HepG2 (cell line): ENCODE results near the gene MZT2A. TPM values are rescaled to one million over a fixed set of nuclear protein-coding genes. Genes with fewer than 3 reads are reported as not detected.
"Not testable (repeated sequence)": the region's sequence is repeated elsewhere in the genome, so short reads cannot be mapped to it uniquely, and the experiment has no call there.

ENCODE experiments used
- ATAC-seq: fragments of 200-7000 bp; cut with Tn5 transposase; 3 replicates; pipeline ENCODE4 v1.9.1; 2020; ENCODE audit warnings: mild to moderate bottlenecking, moderate library complexity
- BruUV-seq: library from RNA; stranded (reverse); fragments of 400-500 nt; replicated peaks from 2 replicates; lab custom pipeline; 2021; lab: Mats Ljungman, UMichigan
- CTCF ChIA-PET: fragments of 300-600 bp; formaldehyde crosslinking; extraction: SDS; loops from one replicate; lab custom pipeline; 2021; ENCODE audit warnings: low total read pairs, inconsistent platforms, low intra/inter-chr PET ratio; lab: Yijun Ruan, JAX
- POLR2A ChIA-PET: fragments of 350-600 bp; sonication (Branson Sonifier 250); formaldehyde crosslinking; loops from one replicate; lab custom pipeline; 2020; ENCODE audit warnings: antibody characterized with exemption, inconsistent platforms; lab: Yijun Ruan, JAX
- DNase-seq: peaks from one replicate; pipeline ENCODE4 v3.0.0-alpha.2; 2015; ENCODE audit warnings: low spot score
- FAIRE-seq: peaks from 3 replicates; lab custom pipeline; 2011; peaks lifted over from hg19 to GRCh38; lab: Jason Lieb, UNC
- H2AFZ ChIP-seq: one replicate; pipeline ENCODE4 v1.6.1; 2011; ENCODE audit warnings: low read length, inconsistent platforms
- H3K27ac ChIP-seq: fragments of 300-600 bp; 3 replicates; pipeline ENCODE4 v1.8.0; 2011; ENCODE audit warnings: mixed run types, mild to moderate bottlenecking, mixed read lengths, low read length, inconsistent platforms; ENCODE audit not compliant: insufficient read depth; ENCODE audit errors: extremely low read length
- H3K27me3 ChIP-seq, 2 experiments: fragments of 200-600 bp in 1 of 2; 2 replicates in 1 of 2; 3 replicates in 1 of 2; pipeline versions ENCODE4 v1.6.0 to v1.8.0; 2011; ENCODE audit warnings: low read length in 2 of 2, mild to moderate bottlenecking in 2 of 2, moderate library complexity in 2 of 2, inconsistent platforms in 1 of 2; ENCODE audit not compliant: insufficient read depth in 2 of 2, control insufficient read depth in 1 of 2
- H3K36me3 ChIP-seq, 2 experiments: fragments of 200-600 bp in 1 of 2; replicated peaks in 1 of 2; 2 replicates in 1 of 2; 3 replicates in 1 of 2; pipeline versions ENCODE4 v1.5.1 to v1.8.0; 2011; ENCODE audit warnings: low read length in 2 of 2, inconsistent platforms in 1 of 2; ENCODE audit not compliant: insufficient read depth in 2 of 2, control insufficient read depth in 1 of 2
- H3K4me1 ChIP-seq: 2 replicates; pipeline ENCODE4 v1.5.1; 2012; ENCODE audit warnings: low read length, inconsistent platforms; ENCODE audit not compliant: insufficient read depth
- H3K4me2 ChIP-seq: 2 replicates; pipeline ENCODE4 v1.6.0; 2011; ENCODE audit warnings: low read depth, low read length, inconsistent platforms
- H3K4me3 ChIP-seq, 3 experiments: fragments of 200-600 bp in 1 of 3; sonication (generic), shearing (Covaris generic) in 1 of 3; replicated peaks in 1 of 3; 2 replicates each; pipeline ENCODE4 v1.5.1; 2011 to 2016; ENCODE audit warnings: low read length in 3 of 3, inconsistent platforms in 2 of 3, low read depth in 2 of 3, mild to moderate bottlenecking in 2 of 3, control low read depth in 1 of 3, mixed read lengths in 1 of 3; ENCODE audit not compliant: insufficient read depth in 1 of 3
- H3K79me2 ChIP-seq: one replicate; pipeline ENCODE4 v1.6.1; 2011; ENCODE audit warnings: low read length, inconsistent platforms; ENCODE audit not compliant: insufficient read depth
- H3K9ac ChIP-seq: 2 replicates; pipeline ENCODE4 v1.6.0; 2011; ENCODE audit warnings: mild to moderate bottlenecking, low read depth, low read length, inconsistent platforms; ENCODE audit not compliant: insufficient read depth
- H3K9me3 ChIP-seq: 2 replicates; pipeline ENCODE4 v1.5.1; 2012; ENCODE audit warnings: mild to moderate bottlenecking, low read length
- H4K20me1 ChIP-seq: 2 replicates; pipeline ENCODE4 v1.6.0; 2011; ENCODE audit warnings: inconsistent platforms, mild to moderate bottlenecking, low read length, moderate library complexity; ENCODE audit not compliant: insufficient read depth
- KAT8 ChIP-seq: IDR thresholded peaks from 2 replicates; pipeline ENCODE4 v1.6.1; 2016; ENCODE audit warnings: missing genetic modification reagents, missing compliant biosample characterization
- KDM5A ChIP-seq: fragments of 200-600 bp; sonication (generic); IDR thresholded peaks from 2 replicates; pipeline ENCODE4 v1.7.0; 2018; ENCODE audit warnings: antibody characterized with exemption, mild to moderate bottlenecking, low read length, borderline replicate concordance
- MAX ChIP-seq: IDR thresholded peaks from 2 replicates; pipeline ENCODE4 v1.6.1; 2012; ENCODE audit warnings: inconsistent platforms
- PTBP1 ChIP-seq: fragments of 200-400 bp; formaldehyde crosslinking; IDR thresholded peaks from 2 replicates; pipeline ENCODE4 v1.6.1; 2018; ENCODE audit warnings: low read length, low read depth; ENCODE audit not compliant: poor library complexity, severe bottlenecking
- SATB2 ChIP-seq: sonication (generic); formaldehyde crosslinking; IDR thresholded peaks from 2 replicates; pipeline ENCODE4 v1.5.0; 2020; ENCODE audit warnings: missing genetic modification reagents
- TBP ChIP-seq: sonication (generic); formaldehyde crosslinking; IDR thresholded peaks from 2 replicates; pipeline ENCODE4 v1.5.0; 2020; ENCODE audit warnings: missing genetic modification reagents
- TCF7L2 ChIP-seq: IDR thresholded peaks from 2 replicates; pipeline ENCODE4 v1.6.1; 2011; ENCODE audit warnings: mild to moderate bottlenecking, low read depth, low read length, moderate library complexity
- THAP9 ChIP-seq: sonication (generic); formaldehyde crosslinking; IDR thresholded peaks from 2 replicates; pipeline ENCODE4; 2020; ENCODE audit warnings: missing genetic modification reagents, mild to moderate bottlenecking, borderline replicate concordance
- ZBTB3 ChIP-seq: sonication (generic); formaldehyde crosslinking; IDR thresholded peaks from 2 replicates; pipeline ENCODE4 v1.4.0; 2020; ENCODE audit warnings: low read depth, mild to moderate bottlenecking, moderate library complexity, missing genetic modification reagents, borderline replicate concordance
- ZNF607 ChIP-seq: sonication (generic); formaldehyde crosslinking; IDR thresholded peaks from 2 replicates; pipeline ENCODE4 v1.5.1; 2020; ENCODE audit warnings: missing genetic modification reagents, mild to moderate bottlenecking, borderline replicate concordance
- ZNF629 ChIP-seq: sonication (generic); formaldehyde crosslinking; conservative IDR thresholded peaks from 2 replicates; pipeline ENCODE4 v1.5.0; 2020; ENCODE audit warnings: missing genetic modification reagents
- ZNF660 ChIP-seq: sonication (generic); formaldehyde crosslinking; IDR thresholded peaks from 2 replicates; pipeline ENCODE4 v1.5.1; 2020; ENCODE audit warnings: mild to moderate bottlenecking, low read depth, missing genetic modification reagents, borderline replicate concordance
- ZNF709 ChIP-seq: sonication (generic); formaldehyde crosslinking; IDR thresholded peaks from 2 replicates; pipeline ENCODE4 v1.5.0; 2020; ENCODE audit warnings: mild to moderate bottlenecking, missing genetic modification reagents
- WGBS: methylation state at CpG from one replicate; pipeline ENCODE4 v1.1.6; 2017; ENCODE audit warnings: low lambda C conversion rate; 5-methylcytosine and 5-hydroxymethylcytosine counted together
- in situ Hi-C: cut with HindIII; loops from 2 replicates; pipeline ENCODE4 v1.10.0; 2017; ENCODE audit warnings: low pct_unique_long_range_greater_than_20kb; ENCODE audit not compliant: extremely low pct_ligation_motif_present
- intact Hi-C: fragments of 100-400 bp; cut with micrococcal nuclease; formaldehyde crosslinking; loops from one replicate; pipeline ENCODE4 v1.10.0; 2022; ENCODE audit not compliant: unreplicated experiment
- polyA plus RNA-seq, 8 experiments: library from polyadenylated mRNA; depleted of rRNA in 3 of 8; stranded (reverse) in 7 of 8; unstranded in 1 of 8; fragments of >200 nt; fragmentation: Illumina TruSeq in 4 of 8; extraction: Trizol in 4 of 8; gene quantifications; 2 replicates each; pipeline versions ENCODE4 v1.2.1 to v1.2.3, GENCODE V29; 2011 to 2016; ENCODE audit warnings: low read depth in 4 of 8, missing spikeins in 1 of 8, mixed read lengths in 1 of 8; ENCODE audit not compliant: insufficient read depth in 1 of 8
- total RNA-seq, 5 experiments: library from RNA; depleted of rRNA; stranded (reverse); fragments of >200 nt; fragmentation: Illumina TruSeq; extraction: Trizol; gene quantifications; 2 replicates each; pipeline ENCODE4 v1.2.3, GENCODE V29; 2016; ENCODE audit warnings: low read depth in 1 of 5

MZT2A gene
- total and polyA plus RNA-seq, 2 of the 13 experiments (the other 11 are each of a cell fraction or from before 2014, with no cell fraction given): 221 to 349 TPM

- CTCF ChIA-PET, POLR2A ChIA-PET, H2AFZ ChIP-seq, H3K27ac ChIP-seq, H3K9me3 ChIP-seq, FAIRE-seq, DNase-seq, H3K27me3 ChIP-seq, ATAC-seq, H4K20me1 ChIP-seq, H3K9ac ChIP-seq, H3K4me3 ChIP-seq: not testable (repeated sequence)
- 100% methylated on average over 1 of the region's 1 CpG for WGBS
- Histone ChIP-seq H3K36me3 (peaks cover 6 to 29% of the 10 kb centered on the region in 2 experiments; a peak in 4 of 5 replicates), H3K4me2 (peak overlapping the region; percentile 21; the same call in 1 of the 2 replicates), H3K4me1 (peaks cover 28% of the 10 kb centered on the region), H3K79me2 (peaks cover 59% of the 10 kb centered on the region)
- intact Hi-C loops: loop anchor here (10.0 kb wide), 1 partner anchor 341 kb away; no protein-coding TSS in a partner anchor
- BruUV-seq: TSS peak; percentile 20
- in situ Hi-C loops: loop anchor here (25.0 kb wide), 1 partner anchor 1308 kb away; the partner anchor contains the start of genes MZT2B, SMPD4 and TUBA3E
These were observed 3.3 kb upstream of the MZT2A start for GRCh38 chr2:131495506-131495905.

- DNase-seq: peak; percentile 29
- no peak for FAIRE-seq
- ChIA-PET CTCF (interaction anchor here (1.6 to 2.3 kb wide), 2 partner anchors 80 to 340 kb away, joined by 9 to 14 read pairs; no protein-coding TSS in a partner anchor), POLR2A (interaction anchor here (0.7 to 1.4 kb wide), 5 partner anchors 9 to 400 kb away, joined by 3 to 8 read pairs (median 4); partner anchors contain the start of gene FAM168B)
- peaks cover 3% of the 10 kb centered on the region; the same call in 1 of the 2 replicates for H4K20me1 ChIP-seq
- H3K4me1 ChIP-seq: peaks cover 49% of the 10 kb centered on the region
- WGBS: under 1% methylated on average over 30 of the region's 40 CpGs
- H2AFZ ChIP-seq: no peak overlapping the region
- in situ Hi-C loops (loop anchor here (25.0 kb wide), 1 partner anchor 1306 kb away; the partner anchor contains the start of genes MZT2B, SMPD4 and TUBA3E), intact Hi-C loops (loop anchor here (2.0 to 10.0 kb wide), 4 partner anchors 34 to 339 kb away; partner anchors contain the start of gene CCDC74A)
- H3K9ac ChIP-seq: peak overlapping the region; percentile 97
- H3K79me2 ChIP-seq: peaks cover 73% of the 10 kb centered on the region
- H3K9me3 ChIP-seq: no peaks in the 10 kb centered on the region
- ATAC-seq: peak; percentile 45
- H3K4me2 ChIP-seq: peak overlapping the region; percentile 79
- BruUV-seq: TSS peak; percentile 69
- peaks cover 0 to 19% of the 10 kb centered on the region in 2 experiments; a peak in 4 of 5 replicates for H3K36me3 ChIP-seq
- H3K27ac ChIP-seq: peak overlapping the region; percentile 83
- H3K27me3 ChIP-seq: no peaks in the 10 kb centered on the region; a peak in 1 of 5 replicates
- H3K4me3 ChIP-seq: peak overlapping the region; percentile 90 to 98 (median 91)
- no peak; the same call in 1 of the 2 replicates for TF ChIP-seq ZNF709 (CRISPR knock-in tag)
- no peak for TF ChIP-seq ZNF660 (CRISPR knock-in tag)
- TF ChIP-seq KAT8 (CRISPR knock-in tag): no peak
- TF ChIP-seq ZNF629: no peak
- no peak for TF ChIP-seq PTBP1
- TF ChIP-seq ZBTB3 (CRISPR knock-in tag): no peak
- peak; percentile 90 for TF ChIP-seq KDM5A
- no peak for TF ChIP-seq TCF7L2
- no peak for TF ChIP-seq TBP (CRISPR knock-in tag)
- no peak for TF ChIP-seq THAP9 (CRISPR knock-in tag)
- 0 out of 2 replicates have a peak, but pooled peaks have one; percentile 52 for TF ChIP-seq SATB2 (CRISPR knock-in tag)
- peak; percentile 15 for TF ChIP-seq ZNF607 (CRISPR knock-in tag)
- TF ChIP-seq MAX: no peak
These were observed 1.2 kb upstream of the MZT2A start for GRCh38 chr2:131493199-131493968.
